ENCODE data around the gene ARHGAP4.

DNA sequence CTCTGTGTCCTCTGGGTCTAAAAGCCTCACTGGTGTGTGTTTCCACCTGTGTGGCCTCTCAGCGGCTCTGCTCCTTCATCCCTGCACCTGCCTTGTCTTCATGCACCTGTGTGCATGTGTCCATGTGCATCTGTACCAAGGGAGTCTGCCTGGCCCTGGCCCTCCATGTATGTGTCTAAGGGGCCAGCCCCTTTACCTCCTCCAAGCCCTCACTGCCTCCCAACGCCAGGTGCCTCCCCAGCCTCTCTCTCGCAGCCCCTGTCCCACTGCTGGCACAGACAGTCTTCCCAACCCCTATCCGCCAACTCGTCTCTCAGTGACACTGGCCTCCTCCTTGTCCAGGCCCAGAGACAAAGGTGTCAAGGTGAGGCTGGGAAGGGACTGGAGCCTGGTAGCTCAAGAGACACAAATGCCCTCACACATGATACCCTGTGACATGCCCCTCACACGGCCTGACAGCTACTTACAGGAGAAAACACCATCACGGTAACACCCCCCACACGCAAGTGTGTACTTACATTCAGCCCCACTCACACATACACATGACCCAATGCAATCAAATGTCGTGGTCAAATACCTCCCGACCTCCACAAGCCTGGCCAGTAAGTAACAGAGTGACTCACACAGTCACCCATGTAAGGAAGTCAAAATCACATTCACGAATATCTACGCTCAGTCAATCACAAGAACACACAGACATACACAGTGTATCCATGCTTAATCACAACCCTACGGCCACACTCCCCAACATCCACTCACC, 51.5 kb downstream of the ARHGAP4 start:
- TF ChIP-seq, protein P1, sequence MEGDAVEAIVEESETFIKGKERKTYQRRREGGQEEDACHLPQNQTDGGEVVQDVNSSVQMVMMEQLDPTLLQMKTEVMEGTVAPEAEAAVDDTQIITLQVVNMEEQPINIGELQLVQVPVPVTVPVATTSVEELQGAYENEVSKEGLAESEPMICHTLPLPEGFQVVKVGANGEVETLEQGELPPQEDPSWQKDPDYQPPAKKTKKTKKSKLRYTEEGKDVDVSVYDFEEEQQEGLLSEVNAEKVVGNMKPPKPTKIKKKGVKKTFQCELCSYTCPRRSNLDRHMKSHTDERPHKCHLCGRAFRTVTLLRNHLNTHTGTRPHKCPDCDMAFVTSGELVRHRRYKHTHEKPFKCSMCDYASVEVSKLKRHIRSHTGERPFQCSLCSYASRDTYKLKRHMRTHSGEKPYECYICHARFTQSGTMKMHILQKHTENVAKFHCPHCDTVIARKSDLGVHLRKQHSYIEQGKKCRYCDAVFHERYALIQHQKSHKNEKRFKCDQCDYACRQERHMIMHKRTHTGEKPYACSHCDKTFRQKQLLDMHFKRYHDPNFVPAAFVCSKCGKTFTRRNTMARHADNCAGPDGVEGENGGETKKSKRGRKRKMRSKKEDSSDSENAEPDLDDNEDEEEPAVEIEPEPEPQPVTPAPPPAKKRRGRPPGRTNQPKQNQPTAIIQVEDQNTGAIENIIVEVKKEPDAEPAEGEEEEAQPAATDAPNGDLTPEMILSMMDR (conservative IDR thresholded peaks at IDR 0.05 in 1 of 2, IDR thresholded peaks at IDR 0.05 in 1 of 2; ENCODE audit: low read depth in 1 of 2, low read length in 2 of 2), result no peak
- TF ChIP-seq EZH2 (IDR thresholded peaks at IDR 0.05; ENCODE audit: low read length, missing control alignments), result no peak

Data from fibroblast of lung (primary cell).